ENCODE measurements around the gene DOK3. TPM values are rescaled to one million over a fixed set of nuclear protein-coding genes. Genes with fewer than 3 reads are reported as not detected.

The DOK3 gene
- total RNA-seq, 1 experiment from 2014 or later = 12.4 TPM

GRCh38 chr5:177455036-177455660 is 54.5 kb downstream of the DOK3 start:
- POLR2A ChIA-PET = interaction anchor here (0.5 to 0.6 kb wide), 2 partner anchors 86 to 1528 kb away, joined by 13 to 15 read pairs; no protein-coding TSS in a partner anchor

GRCh38 chr5:177454397-177455035 is 55.1 kb downstream of the DOK3 start:
- in situ Hi-C loops (cut with HindIII; ENCODE audit: low pct_unique_long_range_greater_than_20kb, low sequenced_read_pairs) = no loop called here
- peak; percentile 68 for ATAC-seq
- H3K4me3 ChIP-seq (ENCODE audit: low read depth in 2 of 2, low read length in 2 of 2) = peak overlapping the region; percentile 50 to 61
- H3K27ac ChIP-seq (ENCODE audit: low read length) = peak overlapping the region; percentile 78; the same call in 1 of the 2 replicates
- POLR2A ChIA-PET = interaction anchor here (0.6 to 0.7 kb wide), 2 partner anchors 75 to 102 kb away, joined by 4 to 6 read pairs; no protein-coding TSS in a partner anchor
- H3K9me3 ChIP-seq (ENCODE audit: control insufficient read depth, insufficient read depth, low read depth, low read length) = no peaks in the 10 kb centered on the region
- no TSS peak for BruUV-seq (replicated peaks)
- no peaks in the 10 kb centered on the region for H3K27me3 ChIP-seq (ENCODE audit: control insufficient read depth, insufficient read depth, low read length)
- CTCF ChIA-PET = interaction anchor here (0.6 to 3.3 kb wide), 8 partner anchors 14 to 287 kb away, joined by 3 to 29 read pairs (median 6); partner anchors contain the start of gene GRK6
- intact Hi-C loops (cut with micrococcal nuclease; ENCODE audit: unreplicated experiment) = loop anchor here (10.0 kb wide), 1 partner anchor 140 kb away; the partner anchor contains the start of gene MXD3
- peaks cover 3% of the 10 kb centered on the region; the same call in 1 of the 2 replicates for H3K36me3 ChIP-seq (ENCODE audit: control insufficient read depth, insufficient read depth, low read length)
- peaks cover 41% of the 10 kb centered on the region for H3K4me1 ChIP-seq (ENCODE audit: control insufficient read depth, insufficient read depth, low read length)
- peak; percentile 57 for DNase-seq (ENCODE audit: low read depth, low spot score)
- TF ChIP-seq, protein P1, sequence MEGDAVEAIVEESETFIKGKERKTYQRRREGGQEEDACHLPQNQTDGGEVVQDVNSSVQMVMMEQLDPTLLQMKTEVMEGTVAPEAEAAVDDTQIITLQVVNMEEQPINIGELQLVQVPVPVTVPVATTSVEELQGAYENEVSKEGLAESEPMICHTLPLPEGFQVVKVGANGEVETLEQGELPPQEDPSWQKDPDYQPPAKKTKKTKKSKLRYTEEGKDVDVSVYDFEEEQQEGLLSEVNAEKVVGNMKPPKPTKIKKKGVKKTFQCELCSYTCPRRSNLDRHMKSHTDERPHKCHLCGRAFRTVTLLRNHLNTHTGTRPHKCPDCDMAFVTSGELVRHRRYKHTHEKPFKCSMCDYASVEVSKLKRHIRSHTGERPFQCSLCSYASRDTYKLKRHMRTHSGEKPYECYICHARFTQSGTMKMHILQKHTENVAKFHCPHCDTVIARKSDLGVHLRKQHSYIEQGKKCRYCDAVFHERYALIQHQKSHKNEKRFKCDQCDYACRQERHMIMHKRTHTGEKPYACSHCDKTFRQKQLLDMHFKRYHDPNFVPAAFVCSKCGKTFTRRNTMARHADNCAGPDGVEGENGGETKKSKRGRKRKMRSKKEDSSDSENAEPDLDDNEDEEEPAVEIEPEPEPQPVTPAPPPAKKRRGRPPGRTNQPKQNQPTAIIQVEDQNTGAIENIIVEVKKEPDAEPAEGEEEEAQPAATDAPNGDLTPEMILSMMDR (IDR thresholded peaks at IDR 0.05) = peak; percentile 95
- TF ChIP-seq REST (IDR thresholded peaks at IDR 0.05; ENCODE audit: insufficient read depth in 1 of 2, low read depth in 2 of 2, low read length in 1 of 2) (no peak; a peak in 1 of 4 replicates), TCF7L2 (IDR thresholded peaks at IDR 0.05; ENCODE audit: low read depth, low read length) (no peak), POLR2AphosphoS5 (IDR thresholded peaks at IDR 0.05; ENCODE audit: low read depth, low read length) (peak; percentile 72; the same call in 1 of the 2 replicates)

More at GRCh38 chr5:177455036-177455660, 54.5 kb downstream of the DOK3 start:
- H3K4me3 ChIP-seq (ENCODE audit: low read depth in 2 of 2, low read length in 2 of 2) = peak overlapping the region; percentile 50 to 61
- H3K36me3 ChIP-seq (ENCODE audit: control insufficient read depth, insufficient read depth, low read length) = peaks cover 3% of the 10 kb centered on the region; the same call in 1 of the 2 replicates
- TF ChIP-seq, protein P1 (IDR thresholded peaks at IDR 0.05) = peak; percentile 88
- TF ChIP-seq SIN3A (IDR thresholded peaks at IDR 0.05; ENCODE audit: borderline replicate concordance, insufficient read depth, low read depth, low read length) (0 out of 2 replicates have a peak, but pooled peaks have one; percentile 53), REST (IDR thresholded peaks at IDR 0.05; ENCODE audit: insufficient read depth in 1 of 2, low read depth in 2 of 2, low read length in 1 of 2) (no peak)
- intact Hi-C loops (cut with micrococcal nuclease; ENCODE audit: unreplicated experiment) = loop anchor here (10.0 kb wide), 1 partner anchor 140 kb away; the partner anchor contains the start of gene MXD3
- CTCF ChIA-PET = interaction anchor here (0.5 to 3.3 kb wide), 8 partner anchors 29 to 402 kb away, joined by 3 to 29 read pairs (median 6); partner anchors contain the start of gene GRK6
- ATAC-seq = peak; percentile 61
- peak; percentile 48 for DNase-seq (ENCODE audit: low read depth, low spot score)
- BruUV-seq (replicated peaks) = no TSS peak
- in situ Hi-C loops (cut with HindIII; ENCODE audit: low pct_unique_long_range_greater_than_20kb, low sequenced_read_pairs) = no loop called here
- H3K27ac ChIP-seq (ENCODE audit: low read length) = peak overlapping the region; percentile 80; the same call in 1 of the 2 replicates
- H3K27me3 ChIP-seq (ENCODE audit: control insufficient read depth, insufficient read depth, low read length) = no peaks in the 10 kb centered on the region
- H3K4me1 ChIP-seq (ENCODE audit: control insufficient read depth, insufficient read depth, low read length) = peaks cover 39% of the 10 kb centered on the region
- H3K9me3 ChIP-seq (ENCODE audit: control insufficient read depth, insufficient read depth, low read depth, low read length) = no peaks in the 10 kb centered on the region
